Glomerular visceral epithelial cell (primary cell): ENCODE data around the gene IFT57.
"Not testable (repeated sequence)": the region's sequence is repeated elsewhere in the genome, so short reads cannot be mapped to it uniquely, and the experiment has no call there.

Source experiments
- DNase-seq: peaks from one replicate; pipeline ENCODE4 v3.0.0-alpha.2; 2016; ENCODE audit errors: extremely low spot score

IFT57 gene, protein sequence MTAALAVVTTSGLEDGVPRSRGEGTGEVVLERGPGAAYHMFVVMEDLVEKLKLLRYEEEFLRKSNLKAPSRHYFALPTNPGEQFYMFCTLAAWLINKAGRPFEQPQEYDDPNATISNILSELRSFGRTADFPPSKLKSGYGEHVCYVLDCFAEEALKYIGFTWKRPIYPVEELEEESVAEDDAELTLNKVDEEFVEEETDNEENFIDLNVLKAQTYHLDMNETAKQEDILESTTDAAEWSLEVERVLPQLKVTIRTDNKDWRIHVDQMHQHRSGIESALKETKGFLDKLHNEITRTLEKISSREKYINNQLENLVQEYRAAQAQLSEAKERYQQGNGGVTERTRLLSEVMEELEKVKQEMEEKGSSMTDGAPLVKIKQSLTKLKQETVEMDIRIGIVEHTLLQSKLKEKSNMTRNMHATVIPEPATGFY

DNA sequence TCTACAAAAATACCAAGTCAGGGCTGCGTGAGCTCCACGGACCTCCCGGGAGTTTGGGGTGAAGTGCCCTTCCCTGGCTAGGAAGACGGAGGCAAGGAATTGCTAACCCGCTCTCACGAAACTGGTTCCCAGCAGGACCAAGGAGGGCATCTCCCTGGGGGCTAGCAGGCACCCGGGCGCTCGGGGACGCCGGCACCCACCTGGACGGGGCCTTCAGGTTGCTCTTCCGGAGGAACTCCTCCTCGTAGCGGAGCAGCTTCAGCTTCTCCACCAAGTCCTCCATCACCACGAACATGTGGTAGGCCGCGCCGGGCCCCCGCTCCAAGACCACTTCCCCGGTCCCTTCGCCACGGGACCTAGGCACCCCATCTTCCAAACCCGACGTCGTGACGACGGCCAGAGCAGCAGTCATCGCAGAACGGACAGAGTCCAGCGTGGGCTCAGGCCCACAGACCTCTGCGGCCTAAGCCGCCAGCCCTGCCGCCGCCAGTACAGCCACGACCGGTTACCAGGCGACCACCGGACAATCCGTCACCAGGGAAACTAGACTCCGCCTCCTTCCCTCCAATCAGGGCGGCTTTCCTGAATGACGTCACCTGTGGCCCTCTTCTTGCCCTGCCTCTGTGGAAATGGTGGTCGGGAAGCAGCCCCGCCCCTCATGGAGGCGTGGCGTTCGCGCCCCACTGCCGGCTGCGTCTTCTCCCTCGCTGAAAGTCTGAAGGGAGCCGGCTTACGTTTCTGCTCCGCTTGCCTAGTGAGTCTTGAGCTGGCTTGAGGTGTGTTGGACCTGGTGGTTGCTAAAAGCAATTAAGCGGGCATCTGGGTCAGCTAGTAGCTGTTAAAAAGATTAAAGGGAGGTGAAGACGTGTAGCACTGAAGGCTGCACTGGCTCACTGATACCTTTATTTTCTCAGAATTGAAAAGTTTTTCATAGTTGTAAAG lies at the start of gene IFT57:
IFT57 (minus strand) TSS at position 514 of the 942 bp plus-strand sequence; CDS start at position 412, 102 bp downstream.
- DNase-seq = peak; percentile 97

- no peak for DNase-seq
Observed at GRCh38 chr3:108271626-108272025, 49.4 kb upstream of the IFT57 start.

- DNase-seq = not testable (repeated sequence)
Observed at GRCh38 chr3:108268235-108268634, 46.0 kb upstream of the IFT57 start.

DNA sequence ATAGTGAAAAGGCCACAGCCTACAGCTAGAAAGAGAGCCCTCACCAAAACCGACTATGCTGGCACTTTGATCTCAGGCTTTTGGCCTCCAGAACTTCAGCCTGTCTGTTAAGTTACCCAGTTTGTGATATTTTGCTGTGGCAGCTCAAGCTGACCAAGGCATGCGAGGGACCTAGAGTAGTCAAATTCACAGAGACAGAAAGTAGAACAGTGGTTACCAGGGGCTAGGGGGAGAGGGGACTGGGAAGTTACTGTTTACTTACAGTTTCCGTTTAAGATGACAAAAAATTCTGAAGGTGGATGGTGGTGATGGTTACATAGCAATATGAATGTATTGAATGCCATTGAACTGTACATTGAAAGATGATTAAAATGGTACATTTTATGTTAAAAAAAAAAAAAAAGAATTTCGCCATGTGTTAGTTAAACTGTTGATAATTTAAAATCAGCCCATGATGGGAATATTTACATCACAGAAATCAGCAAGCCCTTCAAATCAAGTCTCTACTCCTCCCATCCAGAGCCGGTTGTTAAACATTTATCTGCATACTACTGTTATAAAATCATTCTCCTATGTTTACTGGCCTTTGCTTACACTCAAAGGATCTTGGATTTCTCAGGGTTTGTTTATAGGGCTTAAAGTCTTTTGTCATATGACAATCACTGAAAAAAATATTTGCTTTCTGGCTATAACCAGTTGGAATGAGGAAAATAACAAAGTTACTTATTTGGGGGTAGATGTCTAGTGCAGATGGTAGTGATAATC lies 42.5 kb upstream of the IFT57 start:
- not testable (repeated sequence) for DNase-seq

DNA sequence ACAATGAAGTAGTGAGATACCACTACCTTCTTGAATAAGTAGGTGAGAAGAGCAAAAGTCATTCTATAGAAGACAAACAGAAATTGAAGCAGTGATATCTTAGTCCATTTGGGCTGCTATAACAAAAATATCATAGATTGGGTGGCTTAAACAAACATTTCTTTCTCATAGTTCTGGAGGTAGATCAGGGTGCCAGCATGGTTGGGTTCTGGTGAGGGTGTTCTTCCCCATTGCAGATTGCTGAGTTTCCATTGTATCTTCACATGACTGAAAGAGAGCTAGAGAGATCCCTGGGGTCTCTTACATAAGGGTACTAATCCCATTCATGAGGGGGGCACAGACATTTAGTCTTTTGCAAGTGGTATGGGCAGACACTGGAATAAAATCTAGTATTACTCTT lies 32.9 kb upstream of the IFT57 start:
- DNase-seq = no peak

GRCh38 chr3:108251844-108252243 lies 29.6 kb upstream of the IFT57 start:
- DNase-seq = no peak

GRCh38 chr3:108251265-108251664 lies 29.0 kb upstream of the IFT57 start:
- DNase-seq = no peak

GRCh38 chr3:108250626-108251025 lies 28.4 kb upstream of the IFT57 start:
- DNase-seq = peak; percentile 1

DNA sequence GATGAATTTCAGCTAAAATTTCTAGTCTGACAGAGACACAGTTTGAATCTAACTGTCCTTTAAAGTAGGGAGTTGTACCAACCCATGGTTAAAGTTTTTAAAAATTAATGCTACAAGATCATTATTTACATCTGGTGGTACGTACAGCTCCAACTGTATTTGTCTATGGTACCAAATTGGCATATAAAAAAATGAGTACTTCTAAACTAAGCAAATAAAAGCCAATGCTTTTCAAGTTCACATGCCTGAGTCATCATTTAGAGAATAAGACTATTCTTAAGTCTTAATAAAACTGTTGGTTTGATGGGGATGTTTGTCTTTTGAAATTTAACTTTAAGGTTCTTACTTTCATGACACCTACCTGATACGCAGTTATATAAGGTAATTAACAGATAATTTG lies 21.0 kb upstream of the IFT57 start:
- DNase-seq = no peak

DNA sequence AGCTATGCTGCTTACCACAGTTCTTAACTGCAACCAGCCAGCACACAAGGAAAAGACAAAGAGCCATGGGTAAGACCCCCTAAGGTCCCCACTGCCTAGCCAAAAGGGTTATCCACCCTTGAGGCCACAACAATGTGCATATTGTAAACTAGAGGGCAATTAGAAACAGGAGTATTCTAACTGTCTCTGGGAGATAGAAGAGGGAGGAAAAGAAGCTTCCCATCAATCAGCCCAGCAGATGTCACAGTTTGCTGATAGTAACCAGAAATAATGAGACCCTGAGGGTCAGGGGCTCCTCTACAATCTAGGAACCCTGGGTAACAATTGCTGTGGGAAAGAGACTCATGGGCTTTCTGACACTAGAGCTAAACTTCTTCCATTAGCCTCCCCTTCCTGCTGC lies 20.6 kb upstream of the IFT57 start:
- no peak for DNase-seq

GRCh38 chr3:108241721-108242120 lies 19.5 kb upstream of the IFT57 start:
- no peak for DNase-seq

DNA sequence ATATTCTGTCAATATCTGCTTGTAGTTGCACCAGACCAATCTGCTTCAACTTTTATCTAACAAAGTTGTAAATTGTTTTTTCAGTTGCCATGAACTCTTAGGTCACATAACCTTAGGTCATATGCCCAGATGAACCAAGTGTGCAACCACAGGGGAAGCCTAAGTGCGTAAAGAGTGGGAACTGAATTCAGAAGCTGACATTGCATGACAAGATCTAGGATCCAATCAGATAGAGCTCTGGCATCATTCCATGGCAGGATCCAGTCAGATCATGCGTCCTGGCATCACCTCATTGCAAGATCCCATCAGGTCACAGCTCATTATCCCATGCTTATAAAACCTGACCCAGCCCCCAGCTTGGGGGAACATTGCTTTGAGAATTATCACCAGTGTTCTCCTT lies 18.9 kb upstream of the IFT57 start:
- DNase-seq = no peak

DNA sequence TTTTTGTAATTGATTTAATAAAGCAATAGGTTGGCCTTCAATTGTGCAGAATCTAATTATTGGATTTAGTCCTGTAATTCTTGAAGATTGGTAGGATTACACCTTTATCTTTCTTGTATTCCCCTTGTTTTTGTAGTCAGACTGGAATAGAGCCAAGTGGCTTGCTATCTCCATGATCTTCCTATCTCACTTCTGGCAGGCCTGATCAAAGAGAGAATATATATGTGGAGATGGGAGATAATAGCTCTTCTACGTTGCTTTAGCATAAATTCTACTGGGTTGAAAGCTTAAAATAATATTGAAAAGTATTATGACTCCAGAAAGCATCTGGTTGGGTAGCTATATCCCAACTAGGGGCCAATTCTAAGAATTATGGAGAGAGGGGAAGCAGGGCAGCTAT lies 16.9 kb upstream of the IFT57 start:
- DNase-seq = no peak

GRCh38 chr3:108235290-108235689 lies 13.1 kb upstream of the IFT57 start:
- no peak for DNase-seq

DNA sequence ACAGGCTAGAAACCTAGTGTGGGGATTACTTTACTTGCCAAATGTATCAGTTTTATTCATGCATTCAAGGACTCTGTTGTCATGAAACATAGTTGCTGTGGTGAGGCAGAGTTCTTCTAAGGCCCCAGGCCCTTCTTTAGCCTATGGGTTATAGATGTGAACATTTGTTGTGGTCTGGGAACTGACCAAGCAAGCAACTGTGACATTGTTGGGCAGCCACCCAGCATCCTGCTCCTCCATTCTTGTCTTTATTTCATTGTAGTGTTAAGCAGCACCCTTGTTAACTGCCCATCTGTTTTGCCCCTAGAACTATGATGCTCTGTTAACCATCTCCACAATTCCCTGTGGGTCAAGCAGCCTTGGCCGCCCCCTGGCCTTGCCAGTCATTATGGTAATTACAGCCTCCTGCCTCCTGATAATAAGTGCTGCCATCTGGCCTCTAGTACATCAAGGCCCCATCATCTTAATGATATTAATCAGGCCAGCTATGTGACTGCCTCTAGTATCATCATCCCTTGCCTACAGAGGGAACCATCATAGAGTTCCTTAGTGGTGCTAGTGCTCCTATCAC lies 12.2 kb upstream of the IFT57 start:
- peak; percentile 2 for DNase-seq

GRCh38 chr3:108228286-108228685 lies 6.1 kb upstream of the IFT57 start:
- no peak for DNase-seq

DNA sequence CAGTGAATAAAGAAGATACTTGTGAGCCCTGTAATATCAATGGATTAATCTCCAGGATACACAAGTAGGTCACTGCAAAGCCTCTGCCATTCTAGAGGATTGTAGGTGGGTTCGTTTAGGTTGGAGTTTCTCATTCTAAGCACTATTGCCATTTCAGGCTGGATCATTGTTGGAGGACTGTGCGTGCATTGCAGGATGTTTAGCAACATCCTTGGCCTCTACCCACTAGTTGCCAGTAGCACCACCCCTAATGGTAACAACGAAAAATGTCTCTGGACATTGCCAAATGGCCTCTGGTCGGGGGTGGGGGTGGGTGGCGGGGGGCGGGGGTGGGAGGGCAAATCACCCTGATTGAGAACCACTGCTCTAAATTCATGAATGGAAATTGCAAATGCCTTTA lies 4.9 kb upstream of the IFT57 start:
- no peak for DNase-seq

- no peak for DNase-seq
Observed at GRCh38 chr3:108225221-108225620, 3.0 kb upstream of the IFT57 start.

- no peak for DNase-seq
Observed at GRCh38 chr3:108223928-108224327, 1.7 kb upstream of the IFT57 start.

DNA sequence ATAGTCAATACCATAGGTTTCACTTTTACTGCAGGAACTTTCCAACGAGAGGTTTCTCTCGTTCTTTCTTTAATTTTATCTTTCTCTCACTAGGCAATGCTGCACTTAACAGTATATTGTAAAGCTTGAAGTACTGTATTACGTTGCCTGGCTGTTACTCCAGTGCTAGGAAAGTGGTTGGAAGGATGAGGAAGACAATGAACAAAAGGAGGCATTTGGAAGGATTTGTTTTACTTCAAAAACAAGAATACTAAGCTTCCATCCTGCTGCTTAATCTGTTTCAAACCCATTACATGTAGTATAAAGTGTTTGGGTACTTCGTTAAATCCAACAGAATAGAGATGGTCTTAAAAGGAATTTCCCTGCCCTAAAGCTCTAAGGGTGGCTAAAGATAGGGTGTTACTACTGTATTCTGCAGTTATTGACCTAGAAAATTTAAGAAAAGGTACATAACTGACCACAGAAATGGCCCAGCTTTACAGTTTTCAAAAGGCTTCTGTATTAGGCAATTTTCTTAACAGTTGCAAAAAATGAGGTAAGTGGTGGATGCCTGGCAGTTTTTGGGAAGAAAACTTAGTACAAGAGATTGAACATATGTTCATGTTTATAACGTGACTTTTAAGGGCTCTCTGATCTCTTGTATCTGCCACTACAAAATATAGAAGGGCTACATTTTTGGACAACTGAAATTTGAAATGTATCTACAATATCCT lies 785 bp upstream of the IFT57 start:
- no peak for DNase-seq

DNA sequence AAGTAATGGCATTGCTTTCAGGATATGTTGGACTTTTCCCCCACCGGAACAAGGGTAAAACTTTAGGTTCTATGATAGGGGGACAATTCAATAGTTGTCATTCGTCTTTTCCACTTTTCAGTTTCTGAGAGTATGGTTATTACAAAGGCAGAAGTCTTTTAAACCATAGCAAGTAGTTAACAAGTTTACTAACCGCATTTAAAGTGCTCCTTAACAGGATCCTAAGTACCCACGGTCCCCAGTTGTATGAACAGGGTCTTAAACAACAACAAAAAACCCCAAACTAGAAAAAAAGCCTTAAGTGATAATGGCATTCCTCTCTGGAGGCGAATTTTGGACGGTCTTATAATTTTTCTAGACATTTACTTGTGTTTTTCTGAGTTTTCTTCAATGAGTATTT lies 831 bp downstream of the IFT57 start:
- peak; percentile 1 for DNase-seq
